HG03378 (cell line): ENCODE results near the gene ARHGAP42.

Experiments used
- ATAC-seq: cut with Tn5 transposase; IDR thresholded peaks from one replicate; pipeline ENCODE4 v1.9.1; 2021; ENCODE audit warnings: mild to moderate bottlenecking, moderate library complexity; ENCODE audit not compliant: unreplicated experiment

The ARHGAP42 gene

DNA sequence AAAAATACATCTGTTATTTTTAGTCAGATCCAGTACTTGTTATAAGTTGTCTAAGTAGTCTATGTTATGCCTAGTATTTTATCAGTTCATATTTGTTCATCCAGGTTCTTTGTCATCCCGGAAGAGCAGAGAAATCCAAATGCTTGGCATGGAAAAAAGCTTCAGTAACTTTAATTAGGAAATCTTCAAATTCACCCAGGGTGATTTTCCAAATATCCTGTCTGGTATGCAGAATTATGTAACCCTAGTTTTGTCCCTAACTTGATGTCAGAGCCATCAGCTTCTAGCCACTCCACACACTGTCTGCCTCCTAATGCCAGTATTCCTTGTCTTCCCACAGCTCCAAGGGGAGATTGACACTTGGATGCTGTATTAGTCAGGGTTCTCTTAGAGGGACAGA, 216.2 kb downstream of the ARHGAP42 start:
- ATAC-seq = no peak

DNA sequence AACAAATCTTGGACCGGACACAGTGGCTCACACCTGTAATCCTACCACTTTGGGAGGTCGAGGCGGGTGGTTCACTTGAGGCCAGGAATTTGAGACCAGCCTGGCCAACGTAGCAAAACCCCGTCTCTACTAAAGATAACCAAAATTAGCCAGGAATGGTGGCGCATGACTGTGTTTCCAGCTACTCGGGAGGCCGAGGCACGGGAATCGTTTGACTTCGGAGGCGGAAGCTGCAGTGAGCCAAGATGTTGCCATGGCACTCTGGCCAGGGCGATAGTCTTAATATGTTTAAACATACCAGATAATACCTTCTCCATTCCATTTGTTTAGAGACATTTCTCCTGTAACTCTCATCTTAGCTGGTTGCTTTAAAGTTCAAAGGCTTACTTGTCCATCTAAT, 218.6 kb downstream of the ARHGAP42 start:
- ATAC-seq = no peak

DNA sequence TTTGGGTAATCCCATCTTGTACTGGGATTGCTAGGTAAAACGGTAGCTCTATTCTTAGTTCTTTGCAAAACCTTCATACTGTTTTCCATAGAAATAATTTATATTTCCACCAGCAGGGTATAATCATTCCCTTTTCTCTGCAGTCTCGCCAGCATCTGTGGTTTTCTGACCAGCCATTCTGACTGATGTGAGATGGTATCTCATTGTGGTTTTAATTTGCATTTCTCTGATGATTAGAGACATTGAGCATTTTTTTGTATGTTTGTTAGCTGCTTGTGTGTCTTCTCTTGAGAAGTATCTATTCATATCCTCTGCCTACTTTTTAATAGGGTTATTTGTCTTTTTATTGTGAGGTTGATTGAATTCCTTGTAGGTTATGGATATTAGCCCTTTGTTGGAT, 221.7 kb downstream of the ARHGAP42 start:
- ATAC-seq = peak; percentile 43

DNA sequence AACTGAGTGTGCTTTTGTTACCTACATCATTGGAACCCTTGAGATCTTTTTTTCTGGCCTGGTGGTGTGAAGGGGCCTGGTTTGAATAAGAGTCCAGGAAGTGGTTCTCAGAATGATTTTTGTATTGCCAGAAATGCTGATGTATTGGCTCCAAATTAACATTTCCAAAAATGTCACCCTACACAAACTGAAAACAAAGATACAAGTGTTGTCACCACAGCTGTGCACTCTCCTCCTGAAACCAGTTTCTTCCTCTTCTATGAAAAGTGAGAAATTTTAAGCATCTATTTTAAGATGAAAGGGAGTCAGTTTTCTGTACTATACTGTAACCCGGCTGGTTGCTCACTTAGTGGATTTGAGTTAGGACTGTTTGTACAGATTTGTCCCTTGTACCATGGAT, 223.7 kb downstream of the ARHGAP42 start:
- ATAC-seq = peak; percentile 96

DNA sequence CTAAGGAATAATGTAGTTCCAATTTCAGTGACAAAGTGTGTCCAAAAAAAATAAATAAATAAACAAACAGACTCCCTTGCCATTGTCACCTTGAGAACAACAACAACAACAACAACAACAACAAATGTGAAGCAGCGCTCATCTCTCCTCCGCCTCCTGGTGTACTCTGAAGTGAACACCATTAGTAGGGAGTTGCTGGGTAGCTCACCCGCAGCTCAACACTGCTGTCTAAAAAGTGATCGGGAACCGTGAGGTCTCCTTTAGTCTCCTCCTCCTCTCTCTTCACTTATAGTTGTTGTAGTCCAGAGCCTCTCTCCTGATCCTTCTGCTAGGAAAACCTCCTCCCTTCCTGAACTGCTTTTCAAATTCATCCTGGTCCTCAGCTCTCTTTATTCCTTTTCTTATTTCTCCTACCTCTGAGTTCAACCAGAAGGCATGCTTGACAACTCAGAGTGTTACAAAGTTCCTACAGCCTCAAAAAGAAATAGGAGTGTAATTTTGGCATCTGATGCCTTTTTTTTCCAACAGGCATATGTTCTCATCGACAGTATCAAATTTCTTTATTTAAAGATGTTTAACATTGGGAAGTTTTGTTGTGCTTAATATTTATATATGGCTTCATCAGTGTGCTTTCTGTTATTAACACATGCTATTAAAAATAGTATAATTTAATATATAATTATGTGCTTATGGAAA, 227.5 kb downstream of the ARHGAP42 start:
- ATAC-seq = no peak

DNA sequence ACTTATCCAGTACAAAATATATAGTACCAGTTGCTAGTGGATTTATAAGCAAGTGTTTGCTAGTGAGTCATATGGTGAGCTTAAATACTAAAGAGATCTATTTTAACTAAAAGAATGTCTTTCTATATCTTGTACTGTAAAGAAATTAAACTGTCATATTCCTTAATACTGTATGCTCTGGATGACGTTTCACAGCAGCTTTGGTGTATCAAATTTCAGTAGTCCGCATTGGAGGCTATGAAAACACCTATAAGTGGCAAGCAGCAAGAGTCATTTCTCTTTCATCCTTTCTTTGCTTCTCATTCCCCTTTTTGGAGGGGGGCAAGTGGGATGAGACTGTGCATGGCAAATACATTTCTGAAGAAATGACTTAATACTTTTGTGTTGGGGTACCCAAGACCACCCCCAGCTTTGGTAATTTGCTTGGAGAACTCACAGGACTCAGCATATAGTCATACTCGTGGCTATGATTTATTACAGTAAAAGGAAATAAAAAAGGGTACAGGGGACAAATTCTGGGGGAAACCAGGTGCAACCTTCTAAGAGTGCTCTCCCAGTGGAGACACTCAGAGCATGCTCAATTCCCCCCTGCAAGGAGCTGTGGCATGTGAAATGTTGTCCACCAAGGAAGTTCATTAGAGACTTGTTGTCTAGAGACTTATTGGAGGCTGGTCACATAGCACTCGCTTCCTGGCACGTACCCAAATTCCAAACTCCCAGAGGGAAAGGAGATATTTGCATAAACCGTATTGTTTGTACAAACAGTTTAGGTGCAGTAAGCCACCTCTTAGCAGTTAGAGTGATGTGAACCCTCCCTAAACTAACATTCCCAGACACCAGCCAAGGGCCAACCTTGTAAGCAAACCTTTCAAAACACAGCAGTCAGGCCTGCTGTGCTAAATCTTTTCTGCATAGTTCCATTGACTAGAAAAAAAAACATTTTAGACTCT, 231.7 kb downstream of the ARHGAP42 start:
- ATAC-seq = no peak

DNA sequence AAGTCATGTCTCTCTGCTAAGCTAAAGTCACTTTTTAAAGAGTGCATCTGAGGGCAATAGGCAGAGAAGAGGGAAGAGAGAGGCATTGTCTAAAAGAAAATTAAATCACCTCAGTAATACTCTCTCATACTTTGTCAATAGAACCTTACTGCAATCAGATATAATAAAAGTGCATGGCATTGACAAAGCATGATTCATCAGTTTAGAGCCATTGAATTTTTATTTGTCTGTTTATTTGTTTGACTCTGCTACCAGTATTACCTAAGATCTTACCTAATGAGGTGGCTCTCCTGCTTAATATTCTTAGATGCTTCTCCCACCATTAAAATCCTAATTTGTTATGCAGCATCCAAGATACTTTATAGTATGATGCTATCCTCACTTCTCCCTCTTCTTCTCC, 233.5 kb downstream of the ARHGAP42 start:
- ATAC-seq = no peak

DNA sequence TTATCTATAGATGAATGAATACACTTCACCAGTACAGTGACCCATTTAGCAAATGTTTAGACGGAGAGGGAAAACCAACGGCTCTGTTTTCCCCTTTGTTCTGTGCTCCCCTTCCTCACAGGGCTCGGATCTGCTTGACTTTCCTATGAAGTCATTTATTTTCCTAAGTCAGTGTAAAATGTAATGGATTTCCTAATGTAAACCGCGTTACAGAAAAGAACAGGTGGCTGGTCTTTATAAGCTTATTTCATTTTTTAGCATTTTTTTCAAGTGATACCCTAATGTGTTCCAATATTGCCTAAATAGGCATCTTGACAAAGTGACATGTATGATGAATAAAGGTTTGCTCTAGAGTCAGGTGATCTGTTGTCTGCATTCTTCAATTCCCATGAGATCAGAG, 235.0 kb downstream of the ARHGAP42 start:
- ATAC-seq = no peak

DNA sequence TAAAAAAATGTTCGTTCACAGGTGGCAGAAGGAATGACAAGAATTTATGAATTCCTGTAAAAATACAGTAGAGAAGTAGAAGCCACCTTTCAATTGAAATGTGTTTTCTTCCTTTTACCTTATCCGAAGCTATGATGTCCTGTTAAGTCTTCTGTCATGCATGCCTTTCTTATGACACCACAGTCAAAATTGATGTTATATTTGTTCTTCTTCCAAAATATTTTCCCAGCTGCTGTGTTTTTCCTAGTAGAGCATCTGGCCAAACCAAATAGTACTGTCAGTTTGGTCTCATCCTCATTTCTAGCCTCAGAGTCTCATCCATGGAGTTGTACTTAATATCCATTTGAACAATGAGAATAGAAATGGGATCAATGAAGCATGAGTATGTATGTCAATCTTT, 236.5 kb downstream of the ARHGAP42 start:
- ATAC-seq = no peak

DNA sequence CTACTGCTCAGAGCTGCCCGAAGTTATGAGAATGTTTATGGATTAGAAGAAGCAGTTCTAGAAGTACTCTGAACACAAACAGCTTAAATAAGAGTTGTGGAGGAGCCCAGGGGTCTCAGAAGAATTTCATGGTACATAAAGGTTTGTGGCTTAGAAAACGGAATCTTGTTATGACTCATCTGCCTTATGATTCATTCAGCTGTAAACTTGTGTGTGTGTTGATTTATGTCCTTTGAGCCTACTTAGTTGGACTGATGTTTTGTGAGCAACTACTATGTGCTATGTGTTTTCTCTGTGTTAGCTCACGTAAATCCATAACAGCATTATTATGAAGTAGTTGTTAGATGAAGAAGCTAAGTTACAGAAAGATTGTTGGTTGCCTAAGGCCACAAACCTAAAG, 238.8 kb downstream of the ARHGAP42 start:
- peak; percentile 90 for ATAC-seq

DNA sequence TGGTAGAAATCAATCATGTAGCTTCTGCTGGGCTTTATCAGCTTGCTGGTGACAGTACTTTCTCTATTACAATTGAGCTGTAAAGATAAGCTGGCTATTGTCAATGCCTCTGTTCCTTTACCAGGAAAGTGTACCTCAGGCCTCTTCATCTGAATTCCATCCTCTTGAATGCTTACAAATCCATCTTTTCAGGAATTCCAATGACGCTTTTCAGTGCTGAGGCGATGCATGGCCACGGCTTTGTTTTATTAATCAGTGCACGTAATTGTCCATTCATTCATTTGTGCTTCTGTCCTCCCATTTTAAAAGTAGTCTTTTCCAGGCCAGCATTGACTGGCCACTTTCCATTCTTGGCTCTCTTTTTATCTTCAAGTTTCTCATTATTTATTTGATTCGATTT, 240.5 kb downstream of the ARHGAP42 start:
- ATAC-seq = no peak

DNA sequence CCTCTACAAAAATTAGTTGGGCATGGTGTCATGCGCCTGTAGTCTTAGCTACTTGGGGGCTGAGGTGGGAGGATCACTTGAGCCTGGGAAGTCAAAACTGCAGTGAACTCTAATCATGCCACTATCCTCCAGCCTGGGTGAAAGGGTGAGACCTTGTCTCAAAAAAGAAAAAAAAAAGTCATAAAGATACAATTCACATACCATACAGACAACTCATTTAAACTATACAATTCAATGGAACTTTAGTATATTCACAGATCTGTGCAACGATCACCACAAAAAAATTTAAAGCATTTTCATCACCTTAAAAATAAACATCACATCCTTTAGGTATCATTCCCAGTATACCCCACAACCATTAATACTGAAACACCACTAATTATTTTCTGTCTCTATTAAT, 241.3 kb downstream of the ARHGAP42 start:
- ATAC-seq = no peak

DNA sequence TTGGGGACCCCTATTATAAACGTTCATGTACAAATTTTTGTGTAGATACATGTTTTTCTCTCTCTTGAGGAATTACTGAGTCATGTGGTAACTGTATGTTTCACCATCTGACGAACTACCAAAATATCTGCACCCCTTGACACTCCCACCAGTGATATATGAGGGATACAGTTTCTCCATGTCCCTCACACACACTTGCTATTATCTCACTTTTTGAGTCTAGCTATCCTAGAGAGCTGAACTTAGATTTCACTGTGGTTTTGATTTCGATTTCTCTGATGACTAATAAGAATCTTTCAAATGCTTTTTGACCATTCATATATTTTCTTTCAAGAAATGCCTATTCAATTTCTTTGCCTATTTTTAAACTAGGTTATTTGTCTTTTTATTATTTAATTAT, 242.3 kb downstream of the ARHGAP42 start:
- ATAC-seq = peak; percentile 68

DNA sequence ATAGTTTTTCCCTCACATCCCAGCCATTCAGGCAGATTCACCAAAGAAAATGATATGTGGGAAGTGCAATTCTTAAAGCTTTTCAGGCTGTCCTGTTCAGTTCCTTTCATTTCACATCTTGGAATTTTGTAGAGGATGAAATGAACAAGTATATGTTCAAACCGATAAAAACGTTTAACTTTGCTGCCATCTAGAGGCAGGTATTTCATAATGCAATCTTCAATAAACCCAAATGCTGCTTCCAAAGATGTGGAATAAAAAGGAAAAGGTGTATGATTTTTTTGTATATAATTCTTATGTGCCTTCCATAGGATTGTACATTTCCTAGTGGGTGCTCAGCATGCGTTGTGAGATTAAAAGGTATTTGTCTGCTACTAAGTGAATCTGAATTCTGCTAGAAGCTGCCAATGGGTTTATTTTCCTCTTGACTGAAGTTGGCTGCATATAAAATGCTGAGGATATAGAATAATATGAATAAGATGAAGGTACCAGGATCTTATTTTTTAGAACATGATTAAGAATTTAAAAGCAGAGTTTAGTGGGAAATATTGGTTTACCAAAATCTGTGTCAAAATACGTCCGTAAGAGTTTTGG, 243.2 kb downstream of the ARHGAP42 start:
- ATAC-seq = no peak

DNA sequence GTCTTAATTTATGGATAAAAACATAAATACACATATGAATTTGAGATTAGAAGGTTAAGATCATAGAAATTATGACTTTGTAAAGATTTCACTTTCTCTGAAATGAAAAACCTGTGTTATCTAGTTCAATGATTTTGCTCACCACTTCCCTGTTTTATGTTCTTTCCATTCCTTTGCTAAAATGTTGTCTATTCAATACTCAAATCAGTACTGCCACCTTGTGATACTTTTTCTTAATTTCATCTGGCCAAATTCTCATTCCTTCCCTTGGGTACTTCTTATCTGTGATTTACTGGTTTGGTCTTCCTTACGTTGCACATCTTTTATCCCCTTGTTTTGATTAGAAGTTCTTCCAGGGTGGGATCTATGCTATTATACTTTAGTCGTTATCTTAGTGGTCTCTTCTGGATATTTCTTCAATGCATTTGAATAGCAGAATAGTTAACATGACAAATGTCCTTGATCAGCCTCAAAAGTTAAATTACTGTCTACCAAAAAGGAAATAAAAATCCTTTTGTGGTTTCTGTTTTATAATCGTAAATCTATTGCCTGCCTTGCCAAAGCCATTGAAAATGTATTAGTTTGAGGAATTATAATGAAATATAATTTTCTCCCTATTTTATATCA, 245.5 kb downstream of the ARHGAP42 start:
- ATAC-seq = no peak

DNA sequence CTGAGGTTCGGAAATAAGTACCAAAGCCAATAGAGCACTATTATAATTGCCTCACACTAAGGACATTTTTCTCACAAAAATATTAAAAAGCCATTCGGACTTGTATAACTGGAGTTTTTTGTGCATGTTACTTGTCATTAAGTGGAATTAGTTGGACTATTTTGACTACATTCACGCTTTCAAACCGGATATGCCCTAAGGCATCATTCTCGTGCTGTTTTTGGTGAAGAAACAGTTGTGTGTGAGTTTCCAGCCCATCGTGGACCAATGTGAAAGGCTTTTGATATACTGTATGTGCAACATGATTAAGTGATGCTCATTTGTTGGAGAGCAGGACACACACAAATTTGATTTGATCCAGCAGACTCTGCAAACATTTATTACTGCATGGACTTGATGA, 249.7 kb downstream of the ARHGAP42 start:
- ATAC-seq = no peak

DNA sequence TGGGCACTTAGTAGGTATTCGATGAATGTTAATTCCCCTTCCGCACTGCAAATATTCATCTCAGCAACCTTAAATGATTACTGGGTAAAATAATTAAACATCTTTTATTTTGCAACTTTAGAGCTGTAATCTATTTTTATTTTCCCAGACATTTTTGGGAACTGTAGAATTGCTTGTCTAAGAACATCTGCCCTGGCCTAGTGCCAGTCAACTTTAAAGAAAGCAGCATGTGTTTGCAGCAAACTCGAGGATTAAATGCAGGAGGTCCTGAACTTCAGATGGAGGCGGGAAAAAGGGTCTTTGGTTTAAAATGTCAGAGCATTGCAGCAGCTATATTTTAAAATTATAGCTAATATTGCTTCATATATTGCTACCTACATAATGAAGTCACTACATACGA, 252.5 kb downstream of the ARHGAP42 start:
- ATAC-seq = no peak

DNA sequence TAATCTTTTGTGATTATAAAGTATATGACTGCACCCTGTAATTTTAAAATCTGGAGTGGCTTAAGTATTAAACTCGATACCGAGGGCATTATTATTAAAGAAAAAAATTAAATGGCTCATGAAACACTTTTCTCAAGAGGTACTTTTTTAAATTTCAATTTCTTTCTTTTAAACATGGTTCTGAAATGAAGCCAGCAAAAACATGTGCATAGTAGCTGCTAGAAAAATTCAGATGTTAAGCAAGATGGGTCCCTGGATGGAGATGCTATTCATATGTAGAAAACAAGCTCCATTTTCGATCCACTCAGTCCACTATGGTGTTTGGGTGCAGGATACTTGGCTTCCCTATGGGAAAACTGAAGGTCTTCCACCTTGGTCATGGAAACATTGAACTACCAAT, 253.0 kb downstream of the ARHGAP42 start:
- ATAC-seq = no peak

DNA sequence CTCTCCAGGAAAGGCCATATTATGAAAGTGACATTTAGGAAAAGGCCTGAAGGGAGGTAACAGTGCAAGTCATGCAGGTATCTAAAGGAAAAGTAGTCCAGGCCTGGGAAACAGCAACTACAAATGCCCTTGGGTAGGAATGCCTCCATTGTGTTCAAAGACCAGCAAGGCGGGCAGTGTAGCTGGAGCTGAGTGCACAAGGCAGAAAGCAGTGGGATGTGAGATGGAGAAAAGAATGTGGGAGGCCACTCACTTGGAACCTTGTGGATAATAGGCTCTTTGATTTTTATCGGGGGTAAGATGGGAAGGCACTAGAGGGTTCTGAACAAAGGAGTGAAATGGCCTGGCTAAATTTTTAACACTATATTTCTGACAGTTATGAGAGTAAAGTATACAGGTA, 253.9 kb downstream of the ARHGAP42 start:
- no peak for ATAC-seq

DNA sequence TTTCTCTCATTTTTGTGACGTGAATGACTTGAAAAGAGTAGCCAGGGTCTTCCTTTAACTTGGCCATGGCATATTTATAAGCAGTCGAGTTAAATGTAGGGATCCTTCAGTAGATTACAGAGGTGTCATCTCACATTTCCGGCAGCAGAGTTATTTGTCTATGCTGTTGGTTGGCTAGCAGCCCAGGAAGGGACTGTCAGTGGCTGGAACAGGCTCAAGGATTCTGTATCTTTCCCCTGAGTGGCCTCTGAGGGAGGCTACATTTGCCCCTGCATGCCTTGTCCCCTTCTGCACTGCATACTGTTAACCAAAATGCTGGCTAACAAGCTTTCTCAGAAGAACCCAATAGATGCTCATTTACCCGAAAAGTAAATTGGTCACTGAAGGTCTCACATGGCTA, 254.9 kb downstream of the ARHGAP42 start:
- ATAC-seq = no peak

DNA sequence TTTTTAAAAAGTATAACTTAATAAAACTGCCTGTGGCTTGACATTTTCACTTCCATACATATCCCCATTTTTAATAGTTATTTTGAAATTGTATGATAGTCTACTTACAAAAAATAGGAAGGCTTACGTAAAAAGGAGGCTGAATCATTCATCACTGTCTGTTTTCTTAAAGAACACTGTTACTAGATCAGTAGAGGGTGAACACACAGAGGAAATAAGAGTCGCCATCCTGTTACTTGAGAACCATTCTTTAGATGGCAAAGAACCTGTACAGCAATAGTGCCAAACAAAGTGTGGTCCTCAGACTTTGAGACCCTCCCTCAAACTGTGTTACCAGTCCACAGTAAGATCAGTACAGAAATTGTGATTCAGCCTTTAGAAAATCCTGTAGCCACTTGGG, 261.8 kb downstream of the ARHGAP42 start:
- ATAC-seq = no peak
